HG03064 (cell line): ENCODE measurements around the gene PROX1.

Source experiments
- ATAC-seq: cut with Tn5 transposase; IDR thresholded peaks from one replicate; pipeline ENCODE4 v1.9.1; 2021; ENCODE audit warnings: low read depth; ENCODE audit not compliant: unreplicated experiment

Gene PROX1

DNA sequence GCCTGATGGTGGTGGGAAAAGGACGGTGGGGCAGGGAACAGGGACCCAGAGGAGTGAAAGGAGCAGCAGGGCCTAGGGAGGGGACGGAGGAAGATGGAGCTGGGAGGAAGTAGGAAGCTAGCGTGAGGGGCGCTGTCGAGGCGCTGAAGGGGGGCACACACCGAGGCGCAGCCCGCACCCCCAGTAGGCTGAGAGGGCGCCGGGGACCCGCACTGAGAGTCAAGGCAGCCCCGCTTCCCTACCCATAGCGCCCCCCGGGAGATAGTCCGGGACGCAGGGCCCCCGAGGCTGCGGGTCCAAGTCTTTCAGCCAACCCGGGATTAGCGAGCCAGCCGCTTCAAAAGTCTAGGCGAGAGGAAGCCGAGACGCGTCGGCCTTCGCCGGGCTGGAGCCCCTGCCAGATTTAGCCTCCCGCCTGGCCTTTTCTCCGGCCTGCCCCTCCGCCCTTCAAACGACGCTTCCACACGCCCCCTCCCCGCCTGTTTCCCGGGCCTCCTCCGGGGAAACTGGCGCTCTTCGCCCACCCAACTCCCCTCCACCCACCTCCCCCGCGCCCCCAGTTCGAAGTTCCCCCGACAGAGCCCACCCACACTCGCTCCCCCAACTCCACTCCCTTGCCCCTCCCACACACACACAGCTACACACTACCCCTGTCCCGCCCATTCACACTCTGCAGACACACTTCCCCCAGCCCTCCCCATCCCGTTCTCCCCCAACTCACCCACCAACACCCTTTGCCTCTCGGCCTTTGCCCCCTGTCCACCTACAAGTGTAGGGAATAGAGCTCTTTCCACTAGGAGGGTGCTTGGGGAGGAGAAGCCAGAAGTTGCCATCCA is 7.8 kb upstream of the PROX1 start:
- ATAC-seq, result no peak

DNA sequence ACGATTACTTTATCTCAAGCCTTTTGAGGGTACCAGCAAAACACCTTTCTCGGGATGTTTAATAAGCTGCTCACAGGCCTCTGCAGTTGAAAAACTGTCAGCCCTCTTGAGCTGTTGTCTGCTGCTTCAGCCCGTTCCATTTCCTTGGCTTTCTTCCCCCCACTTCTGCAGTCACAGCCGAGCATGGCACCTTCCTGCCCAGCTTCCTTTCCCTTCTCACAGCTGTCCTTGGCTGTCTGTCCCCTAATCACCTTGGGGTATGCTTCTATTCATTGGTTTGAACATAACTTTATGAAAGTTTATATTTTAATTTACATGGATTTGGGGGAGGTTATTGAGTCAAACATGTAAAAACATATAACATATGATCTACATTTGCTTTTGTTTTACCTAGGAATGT is 6.9 kb upstream of the PROX1 start:
- ATAC-seq, result no peak

DNA sequence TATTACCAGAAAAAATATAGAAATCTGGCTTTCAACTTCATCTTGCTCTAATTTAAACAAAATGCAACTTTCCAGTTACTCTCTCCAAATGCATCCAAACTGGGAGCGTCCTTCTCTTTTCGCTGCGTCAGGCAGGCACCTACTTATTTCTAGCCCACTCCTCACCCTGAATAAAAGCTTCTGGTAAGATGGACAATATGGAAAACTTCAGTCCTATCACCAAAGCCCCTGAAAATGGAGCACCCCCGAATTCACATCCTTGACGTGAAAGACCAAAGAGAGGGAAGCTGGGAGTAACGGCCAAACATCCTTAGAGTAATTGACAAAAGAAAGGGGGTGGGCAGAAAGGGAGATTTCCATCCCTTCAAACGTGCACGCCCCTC is 5.5 kb upstream of the PROX1 start:
- ATAC-seq, result no peak

DNA sequence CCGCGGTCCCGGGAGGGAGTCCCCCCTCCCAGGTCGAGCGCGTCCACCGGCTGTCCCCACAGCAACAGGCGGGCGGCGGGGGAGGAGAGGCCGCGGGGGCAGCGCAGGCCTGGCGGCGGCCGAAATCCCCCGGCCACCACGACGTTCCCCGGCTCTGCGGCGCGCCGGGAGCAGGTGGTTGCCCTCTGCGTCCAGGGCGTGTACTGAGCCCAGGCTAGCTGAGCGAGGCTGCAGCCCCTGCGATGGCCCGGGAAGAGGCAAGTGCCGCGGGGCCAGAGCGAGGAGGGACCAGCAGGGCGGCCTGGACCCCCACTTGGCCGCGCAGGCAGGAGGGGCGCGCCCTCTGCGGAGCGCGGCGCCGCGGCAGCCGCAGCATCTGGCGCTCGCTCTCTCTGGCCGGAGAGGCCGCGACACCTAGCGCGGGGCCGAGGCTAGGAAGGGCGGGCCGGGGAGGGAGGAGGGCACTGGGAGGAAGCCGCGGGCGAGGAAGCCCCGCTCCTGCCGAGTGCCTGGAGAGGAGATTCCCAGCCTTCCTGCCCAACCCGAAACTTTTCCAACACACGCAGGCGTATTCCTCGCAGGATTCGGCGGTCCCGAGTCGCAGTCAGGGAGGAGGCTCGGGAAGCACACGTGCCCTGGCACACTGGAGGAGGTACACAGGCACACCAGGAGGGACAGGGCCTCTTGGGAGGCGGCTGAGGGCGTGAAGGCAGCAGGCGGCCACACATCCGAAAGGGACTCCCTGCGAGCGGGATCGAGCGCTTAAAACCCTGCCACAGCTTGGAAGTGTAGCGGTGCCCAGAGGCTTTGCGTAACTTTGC is 4.9 kb upstream of the PROX1 start:
- no peak for ATAC-seq

DNA sequence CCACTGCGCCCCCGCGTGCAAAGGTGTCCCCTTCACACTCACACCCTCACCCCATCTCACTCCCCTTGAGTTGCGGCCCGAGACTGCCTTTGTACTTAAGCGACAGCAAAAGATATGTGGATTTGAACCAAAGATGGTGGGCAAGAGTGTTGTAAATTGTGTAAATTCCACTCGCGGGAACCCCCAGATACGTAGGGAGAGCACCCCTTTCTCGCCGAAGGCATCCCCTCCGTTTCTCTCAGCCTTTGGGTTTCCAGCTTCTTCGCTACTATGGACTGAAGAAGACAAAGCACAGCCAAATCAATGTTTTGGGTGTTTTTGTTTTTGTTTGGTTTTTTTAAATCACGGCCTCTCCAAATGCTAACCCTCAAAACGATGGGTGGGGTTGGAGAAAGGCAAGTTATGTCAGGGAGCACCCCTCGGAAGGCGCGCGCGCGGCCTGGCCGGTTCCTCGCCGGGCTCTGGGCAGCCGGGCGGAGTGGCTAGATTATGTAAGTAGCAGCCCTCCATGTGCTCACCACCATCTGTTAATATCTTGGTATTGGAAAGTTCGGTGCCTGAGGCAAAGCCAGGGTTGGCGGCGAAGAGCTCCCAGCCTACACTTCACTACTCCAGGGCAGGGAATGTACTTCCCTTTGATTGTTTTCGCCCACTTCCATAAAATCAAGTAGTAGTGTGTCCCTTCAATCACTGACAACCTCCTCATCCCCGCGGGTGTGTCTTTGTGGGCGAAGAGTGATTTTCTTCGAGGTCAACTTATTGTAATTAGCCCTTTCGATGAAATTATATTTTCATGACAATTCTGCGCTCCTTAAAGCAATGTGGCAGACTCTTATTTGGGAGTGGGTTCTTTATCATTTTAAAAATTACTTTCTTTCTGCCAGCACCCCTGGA is 4.0 kb upstream of the PROX1 start:
- ATAC-seq, result no peak

DNA sequence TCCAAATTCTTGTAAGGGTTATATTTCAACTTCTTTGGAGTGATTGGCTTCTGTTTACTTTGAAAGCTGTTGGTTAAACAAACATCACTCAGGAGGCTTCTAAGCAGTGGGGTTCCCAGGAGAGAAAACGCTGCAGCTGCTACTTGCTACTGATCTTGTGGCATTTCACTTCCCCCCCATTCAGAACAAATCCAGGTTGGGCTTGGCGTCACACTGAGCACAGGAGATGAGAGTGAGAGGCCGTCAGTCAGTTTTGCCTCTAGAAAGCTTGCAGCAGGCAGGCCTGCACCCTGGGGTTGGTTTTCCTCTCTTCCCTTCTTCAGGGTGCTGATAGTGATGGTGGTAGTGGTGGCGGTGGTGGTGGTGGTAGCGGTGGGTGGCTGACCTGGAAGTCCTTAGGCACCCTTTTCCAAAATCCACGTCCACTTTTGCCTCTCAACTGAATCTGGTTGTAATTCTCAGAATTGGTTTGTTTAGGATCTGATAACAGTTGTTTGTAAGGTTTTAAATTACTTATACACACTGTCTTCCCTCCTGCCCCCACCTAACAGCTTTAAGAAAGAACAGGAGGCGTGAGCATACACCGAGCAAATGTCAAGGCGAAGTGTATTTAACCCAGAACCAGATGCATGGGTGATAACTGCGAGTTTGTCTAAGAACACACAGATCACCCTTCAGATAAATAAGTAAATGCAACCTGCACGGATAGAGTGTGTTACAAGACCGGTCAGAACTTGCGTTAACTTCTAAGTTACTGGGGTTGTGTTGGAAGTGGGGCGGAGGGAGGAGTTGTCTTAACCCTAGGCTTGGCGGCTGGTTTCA is 3.2 kb upstream of the PROX1 start:
- no peak for ATAC-seq

DNA sequence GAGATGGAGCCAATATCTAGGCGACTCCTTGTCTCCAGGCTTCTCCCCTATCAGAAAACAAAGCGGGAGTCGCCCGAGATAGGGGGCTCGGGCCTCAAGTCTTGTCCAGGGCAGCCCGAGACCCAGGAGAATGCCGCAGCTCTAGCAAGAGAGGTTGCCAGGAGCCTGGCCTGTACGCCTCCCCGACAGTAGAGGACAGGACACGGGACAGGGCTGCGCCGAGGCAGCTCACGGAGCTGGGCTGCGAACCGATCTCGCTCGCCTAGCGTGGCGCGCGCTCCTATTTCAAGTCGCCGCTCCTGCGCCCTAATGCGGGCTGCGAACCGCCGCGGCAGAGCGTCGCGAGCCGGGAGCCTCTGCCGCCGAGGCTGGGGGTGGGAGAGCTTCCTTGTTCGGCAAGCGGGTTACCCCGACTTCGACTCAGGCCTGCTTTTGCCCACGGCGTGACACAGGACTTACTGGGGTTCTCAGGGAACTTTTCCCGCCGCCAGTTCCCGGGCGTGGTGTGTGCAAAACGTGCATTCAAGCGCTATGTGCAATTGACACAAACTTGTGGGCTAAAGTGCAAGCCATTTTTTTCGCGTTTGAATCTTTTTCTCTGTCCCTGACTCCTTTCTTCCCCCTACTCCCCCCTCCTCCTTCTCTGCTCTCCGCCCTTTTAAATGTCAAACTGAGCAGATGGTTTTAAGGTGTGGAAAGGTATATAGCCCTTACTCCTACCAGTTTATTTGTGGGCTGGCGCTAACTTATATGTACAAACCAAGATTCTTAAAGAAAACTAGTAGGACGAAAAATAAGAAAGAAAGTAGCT is 2.4 kb upstream of the PROX1 start:
- no peak for ATAC-seq

DNA sequence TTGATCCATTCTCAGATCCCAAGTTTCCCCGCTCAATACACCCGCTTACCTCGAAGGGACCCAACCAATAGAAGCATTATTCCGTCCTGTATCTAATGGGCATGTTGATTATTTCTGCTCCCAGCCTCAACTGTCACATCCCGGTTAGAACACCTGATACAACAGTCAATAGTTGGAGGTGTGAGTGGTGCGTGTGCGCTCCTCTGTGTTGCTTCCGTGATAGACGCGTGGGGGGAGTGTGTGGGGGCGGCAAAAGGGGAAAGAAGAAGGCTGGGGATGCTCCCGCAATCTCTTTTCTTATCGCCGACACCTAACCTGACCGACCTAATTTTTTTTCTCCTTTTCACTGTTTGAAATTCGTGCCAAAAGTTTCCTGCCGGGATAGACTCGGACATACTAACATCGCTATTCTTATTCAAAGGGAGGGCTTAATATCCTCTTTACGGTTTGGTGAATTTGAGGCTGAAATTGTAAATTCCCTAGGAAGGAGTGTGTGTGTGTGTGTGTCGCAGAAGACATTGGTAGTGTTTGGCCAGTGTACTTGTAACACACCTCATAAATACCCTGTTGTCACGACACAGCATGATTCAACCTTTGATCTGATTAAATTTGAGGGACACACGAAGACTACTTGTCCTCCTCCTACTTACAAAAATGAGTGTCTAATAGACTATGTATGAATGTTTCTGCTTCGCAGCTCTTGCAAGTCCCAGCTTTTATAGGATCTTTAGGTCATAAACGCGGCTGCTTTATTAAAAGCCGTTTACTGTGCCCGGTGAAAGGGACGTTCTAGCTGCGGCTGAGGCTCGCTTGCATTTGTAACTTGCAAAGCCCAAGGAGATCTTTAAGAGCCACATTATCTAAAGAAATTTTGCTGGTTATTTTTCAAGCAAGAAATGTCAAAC is 1.5 kb upstream of the PROX1 start:
- ATAC-seq, result no peak

DNA sequence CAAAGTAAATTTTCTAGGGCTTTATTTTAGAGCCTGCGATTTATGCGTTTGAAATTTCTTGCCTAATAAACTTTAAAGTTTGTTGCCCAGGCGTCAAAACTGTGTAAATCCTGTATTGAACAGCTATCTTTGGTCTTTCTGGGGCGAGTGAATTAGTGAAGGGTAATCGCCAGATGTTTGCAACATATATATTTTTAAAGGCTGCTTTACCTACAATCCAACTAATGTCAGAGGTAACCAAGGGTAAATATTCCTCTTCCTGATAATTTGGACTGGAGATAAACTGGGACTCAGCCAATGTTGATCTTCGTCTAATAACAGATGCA is 885 bp upstream of the PROX1 start:
- no peak for ATAC-seq

DNA sequence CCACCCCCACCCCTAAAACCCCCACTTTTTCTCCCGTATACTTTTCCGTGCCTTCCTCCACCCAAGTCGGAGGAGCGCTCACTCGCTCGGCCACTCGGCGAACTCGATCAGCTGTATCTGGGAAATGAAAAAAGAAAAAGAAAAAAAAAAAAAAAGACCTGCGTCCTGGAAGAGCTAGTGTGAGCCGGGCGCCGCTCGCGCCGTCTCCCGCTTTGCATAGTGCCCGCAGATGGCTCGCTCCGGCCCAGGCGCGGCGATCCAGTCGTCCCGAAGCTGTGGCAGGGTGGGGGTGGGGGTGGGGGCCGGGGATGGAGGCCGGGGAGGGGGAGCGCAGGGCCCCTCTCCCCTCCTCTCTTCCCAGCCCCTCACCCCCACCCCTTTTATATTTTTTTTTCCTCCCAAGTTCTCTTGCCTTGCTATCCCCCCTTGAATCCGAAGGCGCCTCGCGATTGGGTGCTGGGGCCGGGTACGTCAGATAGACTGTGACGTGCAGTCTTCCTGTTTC is 299 bp upstream of the PROX1 start:
- ATAC-seq, result peak; percentile 86

DNA sequence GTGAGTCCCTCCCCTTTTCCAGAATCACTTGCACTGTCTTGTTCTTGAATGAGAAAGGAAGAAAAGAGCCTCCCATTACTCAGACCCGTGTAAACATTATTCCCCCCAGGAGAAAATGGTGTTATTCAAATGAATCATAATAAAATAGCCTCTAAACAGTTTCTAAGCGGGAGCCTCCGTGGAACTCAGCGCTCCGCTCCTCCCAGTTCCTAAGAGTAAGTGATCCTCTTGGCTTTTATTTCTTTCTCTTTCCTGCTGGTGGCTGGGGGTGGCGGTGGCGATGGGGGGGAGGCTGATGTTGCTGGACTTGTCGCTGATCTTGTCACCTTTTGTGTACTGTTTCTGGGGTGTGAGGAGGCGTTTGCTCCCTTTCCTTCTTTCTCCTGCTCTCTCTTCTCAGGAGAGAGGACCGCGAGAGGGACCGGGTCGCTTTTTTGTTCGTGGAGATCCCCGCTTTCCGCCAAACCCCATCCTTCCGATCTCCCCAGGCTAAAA is 781 bp downstream of the PROX1 start:
- no peak for ATAC-seq

DNA sequence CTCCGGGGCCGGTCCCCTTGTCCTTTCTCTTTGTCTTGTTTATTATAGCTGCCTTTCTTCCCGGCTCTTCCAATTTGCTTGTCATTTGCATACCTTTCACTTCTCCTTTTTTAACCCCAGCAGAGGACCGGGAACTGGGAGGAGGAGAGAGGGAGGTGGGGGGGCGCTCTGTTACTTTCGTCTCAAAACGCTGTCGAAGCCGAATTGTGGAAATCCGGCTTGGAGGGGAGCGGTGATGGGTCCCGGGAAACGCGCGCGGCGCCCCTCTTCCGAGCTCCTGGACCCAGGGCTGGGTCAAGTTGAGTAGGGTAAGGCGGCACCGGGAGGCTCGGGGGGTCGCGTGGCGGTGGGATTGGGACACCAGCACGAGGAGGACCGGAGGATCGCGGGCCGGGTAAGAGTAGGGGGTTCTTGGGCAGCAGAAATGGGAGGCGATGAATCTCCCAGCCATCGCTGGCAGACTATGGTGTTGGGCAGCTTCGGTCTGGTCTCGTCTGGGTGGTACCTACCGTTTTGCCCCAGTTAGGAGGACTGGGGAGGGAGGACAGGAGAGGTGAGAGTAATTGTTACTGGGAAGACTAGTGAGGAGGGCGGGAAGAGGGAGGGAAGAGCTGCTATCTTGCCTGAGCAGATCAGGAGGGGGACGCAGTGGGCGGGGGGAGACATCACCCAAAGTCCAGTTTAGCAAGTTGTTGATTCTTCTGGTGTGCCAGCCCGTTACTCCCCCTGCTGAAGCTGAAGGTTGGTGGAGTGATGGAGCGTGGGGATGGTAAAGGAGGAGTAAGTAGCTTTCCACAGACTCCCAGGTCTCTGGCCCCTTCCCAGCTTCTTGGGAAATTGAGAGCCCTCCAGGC is 1.5 kb downstream of the PROX1 start:
- no peak for ATAC-seq

DNA sequence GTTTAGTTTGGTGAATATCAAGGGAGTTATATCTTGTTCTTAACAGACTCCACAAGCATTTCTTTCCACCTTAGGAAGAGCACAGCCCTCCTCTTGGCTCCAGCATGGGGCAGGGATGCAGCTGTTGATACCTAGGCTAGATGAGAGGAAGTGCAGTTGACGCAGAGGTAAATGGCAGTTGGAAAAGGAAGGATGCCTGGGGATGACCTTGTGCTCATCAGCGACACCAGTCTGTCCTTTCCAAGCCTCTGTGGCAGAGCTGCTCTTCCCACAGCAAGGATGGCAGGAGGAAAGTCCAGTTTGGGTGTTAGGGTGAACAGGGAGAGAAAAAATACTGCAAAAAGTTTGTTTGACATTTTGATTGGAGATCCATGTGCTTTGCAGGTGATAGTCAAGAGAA is 6.2 kb downstream of the PROX1 start:
- no peak for ATAC-seq

DNA sequence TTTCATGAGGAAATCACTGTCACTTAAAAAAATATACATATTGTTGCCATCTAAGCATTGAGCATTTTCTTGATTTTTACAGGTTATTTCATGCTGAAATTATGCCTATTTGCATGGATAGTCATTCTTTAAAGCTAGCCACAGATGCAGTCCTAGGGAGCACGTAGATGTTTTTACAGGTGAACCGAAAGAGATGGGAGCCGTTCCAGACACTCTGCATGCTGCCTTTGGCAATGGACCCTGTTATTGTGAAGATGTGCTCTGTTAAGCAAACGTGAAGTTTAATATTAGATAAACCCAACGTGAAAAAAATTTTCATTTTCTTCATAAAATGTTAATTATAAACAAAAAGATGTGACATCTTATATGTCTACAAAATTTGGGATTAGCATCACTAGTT is 7.1 kb downstream of the PROX1 start:
- ATAC-seq, result no peak

DNA sequence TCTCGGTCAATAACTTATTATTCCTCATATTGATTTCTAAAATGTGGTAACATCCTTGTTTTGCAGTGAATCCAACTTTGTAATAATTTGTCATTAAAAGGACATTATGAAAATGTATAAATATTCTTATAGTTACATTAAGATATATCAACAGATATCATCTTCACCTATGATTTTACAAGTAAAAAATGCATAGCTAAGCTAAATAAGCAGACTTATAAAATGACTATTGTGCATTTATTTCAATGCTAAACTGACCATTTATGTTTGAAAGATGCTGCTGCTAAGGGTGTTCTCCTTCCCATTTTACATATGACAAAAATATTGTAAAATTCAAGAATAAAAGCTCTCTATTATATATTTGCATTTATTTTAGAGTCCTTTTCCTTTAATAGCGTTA is 7.8 kb downstream of the PROX1 start:
- ATAC-seq, result no peak

DNA sequence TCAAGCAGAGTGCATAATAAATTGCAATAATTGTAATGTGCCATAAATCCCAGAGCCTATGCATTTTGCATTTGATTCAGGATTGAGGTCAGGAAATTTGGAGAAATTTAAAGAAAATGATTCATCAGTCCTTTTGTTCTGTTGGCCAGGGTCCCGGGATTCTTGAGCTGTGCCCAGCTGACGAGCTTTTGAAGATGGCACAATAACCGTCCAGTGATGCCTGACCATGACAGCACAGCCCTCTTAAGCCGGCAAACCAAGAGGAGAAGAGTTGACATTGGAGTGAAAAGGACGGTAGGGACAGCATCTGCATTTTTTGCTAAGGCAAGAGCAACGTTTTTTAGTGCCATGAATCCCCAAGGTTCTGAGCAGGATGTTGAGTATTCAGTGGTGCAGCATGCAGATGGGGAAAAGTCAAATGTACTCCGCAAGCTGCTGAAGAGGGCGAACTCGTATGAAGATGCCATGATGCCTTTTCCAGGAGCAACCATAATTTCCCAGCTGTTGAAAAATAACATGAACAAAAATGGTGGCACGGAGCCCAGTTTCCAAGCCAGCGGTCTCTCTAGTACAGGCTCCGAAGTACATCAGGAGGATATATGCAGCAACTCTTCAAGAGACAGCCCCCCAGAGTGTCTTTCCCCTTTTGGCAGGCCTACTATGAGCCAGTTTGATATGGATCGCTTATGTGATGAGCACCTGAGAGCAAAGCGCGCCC is 8.7 kb downstream of the PROX1 start:
- no peak for ATAC-seq
